Measurements from ENCODE around the gene CCND1. TPM values are rescaled to one million over a fixed set of nuclear protein-coding genes. Genes with fewer than 3 reads are reported as not detected.

Gene CCND1
- total RNA-seq, 1 experiment from 2014 or later: 803 TPM

Other genes starting within 250 kb of the CCND1 start
- gene LINC01488, start 159.5 kb upstream of the CCND1 start, total RNA-seq (2014; rRNA removed; shearing (Covaris generic)): not detected in 2 replicates
- 18.6 and 20.4 TPM in 2 replicates for gene LTO1, start 34.2 kb downstream of the CCND1 start, total RNA-seq (2014; rRNA removed; shearing (Covaris generic))
- not detected in 2 replicates for gene FGF19, start 62.9 kb downstream of the CCND1 start, total RNA-seq (2014; rRNA removed; shearing (Covaris generic))
- gene FGF4, start 134.2 kb downstream of the CCND1 start, total RNA-seq (2014; rRNA removed; shearing (Covaris generic)): not detected in 2 replicates
- not detected in 2 replicates for gene FGF3, start 178.3 kb downstream of the CCND1 start, total RNA-seq (2014; rRNA removed; shearing (Covaris generic))

Data from HT1080 (cell line).